ENCODE data around the gene SPAG9.

- TF ChIP-seq CTCF (IDR thresholded peaks at IDR 0.05; ENCODE audit: poor library complexity) (no peak), EZH2 (IDR thresholded peaks at IDR 0.05; ENCODE audit: borderline replicate concordance) (no peak), EZH2phosphoT487 (IDR thresholded peaks at IDR 0.05; ENCODE audit: low read depth, severe bottlenecking, unreplicated experiment) (no peak)
Measured at GRCh38 chr17:51083981-51084380, 36.7 kb downstream of the SPAG9 start.

Measured in hepatocyte (in vitro differentiated cells).